Epithelial cell of proximal tubule (primary cell): Measurements from ENCODE around the gene FANCG. TPM values are rescaled to one million over a fixed set of nuclear protein-coding genes. Genes with fewer than 3 reads are reported as not detected.

Experiments used
- DNase-seq: peaks from one replicate; pipeline ENCODE4 v3.0.0-alpha.2; 2011; ENCODE audit warnings: low read depth
- H3K4me3 ChIP-seq: 2 replicates; pipeline ENCODE4 v1.5.1; 2011; ENCODE audit warnings: low read depth, mild to moderate bottlenecking, low read length
- CTCF ChIP-seq: conservative IDR thresholded peaks from 2 replicates; pipeline ENCODE4 v1.5.1; 2012; ENCODE audit warnings: low read depth, mild to moderate bottlenecking, low read length
- total RNA-seq: library from RNA; depleted of rRNA; stranded (reverse); fragments of >200 nt; gene quantifications from 2 replicates; pipeline ENCODE4 v1.2.3, GENCODE V29; 2015

Gene FANCG
- total RNA-seq, 1 donor from 2014 or later: 60.3 TPM

GRCh38 chr9:35073279-35073612 lies 6.5 kb downstream of the FANCG start:
- H3K4me3 ChIP-seq: peak overlapping the region; percentile 35
- no peak for DNase-seq
- no peak for TF ChIP-seq CTCF

- TF ChIP-seq CTCF: no peak
- peak within 1 kb of the TSS; percentile 93 for H3K4me3 ChIP-seq
- peak; percentile 90 for DNase-seq
These were observed 7.1 kb downstream of the FANCG start, which contains the start of gene VCP for GRCh38 chr9:35072461-35073278. Gene VCP, minus strand, starts transcription at chr9:35072625. Its CDS starts 272 bp downstream, at chr9:35072353.

DNA sequence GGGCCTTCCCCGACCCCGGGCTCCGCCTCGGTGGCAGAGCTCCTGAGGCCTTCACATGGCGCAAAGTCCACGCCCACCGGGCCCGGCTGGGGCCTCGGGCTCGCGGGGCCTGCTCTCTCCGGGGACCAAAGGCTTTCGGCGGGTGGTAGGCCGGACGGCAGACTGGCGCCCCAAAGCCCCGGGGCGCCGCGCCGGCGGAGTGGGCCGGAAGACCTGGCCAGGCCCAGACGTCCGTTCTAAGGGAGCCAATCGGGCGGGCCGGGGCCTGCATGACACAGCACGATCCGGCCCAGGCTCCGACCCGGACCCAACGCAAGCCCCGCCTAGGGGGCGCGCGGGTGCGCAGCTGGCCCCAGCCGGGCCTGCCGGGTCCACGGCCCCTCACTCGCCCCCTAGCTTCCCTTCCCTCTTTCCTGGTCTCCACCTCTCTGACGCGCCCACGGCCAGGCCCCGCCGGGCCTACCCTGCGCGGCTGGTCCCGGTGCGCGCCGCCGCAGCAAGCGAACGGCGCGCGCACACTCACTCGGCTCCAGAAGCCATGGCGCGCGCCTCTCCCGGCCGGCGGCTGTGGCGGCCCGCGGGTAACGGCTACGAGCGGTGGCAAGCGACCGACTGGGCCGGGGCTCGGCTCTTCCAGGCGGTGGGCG lies 7.8 kb downstream of the FANCG start:
- TF ChIP-seq CTCF: peak; percentile 39
- peak overlapping the region; percentile 93 for H3K4me3 ChIP-seq
- no peak for DNase-seq

DNA sequence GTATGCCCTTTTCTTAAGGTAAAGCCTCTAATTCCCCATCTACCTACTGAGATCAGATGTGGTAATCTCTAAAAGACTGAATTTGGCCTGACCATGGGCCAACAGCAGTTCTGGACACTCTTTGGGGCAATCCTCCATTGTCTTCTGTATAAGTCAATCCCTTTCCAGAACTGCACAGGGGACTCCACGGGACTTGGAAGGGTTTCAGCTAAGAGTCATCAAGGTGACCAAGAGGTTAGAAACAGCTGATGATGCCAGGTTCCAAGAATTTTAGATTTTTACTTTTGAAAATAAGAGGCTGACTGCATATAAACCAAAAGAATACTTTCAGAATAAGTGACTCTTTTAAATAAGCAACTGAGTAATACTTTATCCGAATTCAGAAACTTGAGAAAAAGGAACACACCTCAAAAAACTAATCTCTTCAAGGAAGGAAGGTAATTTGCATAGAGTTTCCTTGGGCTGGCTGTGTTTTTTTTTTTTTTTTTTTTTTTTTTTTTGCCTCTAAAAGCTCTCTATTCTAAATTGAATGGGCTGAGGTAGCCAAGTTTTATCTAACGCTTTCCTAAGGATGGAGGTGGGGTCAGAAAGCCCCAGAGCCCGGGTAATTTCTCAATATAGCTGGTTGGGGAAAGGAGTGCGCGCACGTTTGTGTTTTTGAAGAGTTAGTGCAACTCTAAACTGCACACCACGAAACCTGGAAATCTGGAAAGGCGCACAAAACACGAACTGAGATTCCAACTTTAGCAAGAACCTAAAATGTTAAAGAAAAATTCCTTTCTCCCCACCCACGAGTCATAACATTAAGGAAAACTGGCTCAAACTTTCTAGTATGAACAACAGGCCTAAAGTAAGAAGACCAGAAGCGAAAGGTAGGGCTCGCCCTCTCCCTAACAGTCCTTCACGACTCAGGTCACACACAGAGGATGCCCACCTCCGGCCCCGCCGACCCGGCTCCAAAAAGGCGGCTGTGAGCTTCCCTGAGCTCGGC lies 8.6 kb downstream of the FANCG start:
- peak overlapping the region; percentile 93 for H3K4me3 ChIP-seq
- no peak for TF ChIP-seq CTCF
- DNase-seq: no peak

DNA sequence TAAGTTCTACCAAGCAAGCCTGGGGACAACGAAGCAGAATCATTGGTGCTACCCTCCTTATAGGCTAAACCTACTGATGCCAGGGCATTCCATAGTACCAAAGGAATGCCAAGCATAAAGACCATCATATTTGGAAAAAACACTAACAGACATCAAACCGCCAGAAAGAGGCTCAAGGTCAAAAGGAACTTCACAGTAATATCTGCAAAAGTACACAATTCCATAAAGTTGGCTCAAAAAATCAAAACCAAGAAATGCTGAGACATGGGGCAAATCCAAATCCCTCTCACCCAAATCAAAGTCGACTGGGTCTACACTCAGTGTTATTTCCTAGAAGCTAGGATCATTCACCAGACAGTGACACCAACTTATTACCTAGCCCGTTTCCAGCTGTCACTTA lies 10.7 kb downstream of the FANCG start:
- H3K4me3 ChIP-seq: no peak overlapping the region
- TF ChIP-seq CTCF: no peak
- DNase-seq: no peak

DNA sequence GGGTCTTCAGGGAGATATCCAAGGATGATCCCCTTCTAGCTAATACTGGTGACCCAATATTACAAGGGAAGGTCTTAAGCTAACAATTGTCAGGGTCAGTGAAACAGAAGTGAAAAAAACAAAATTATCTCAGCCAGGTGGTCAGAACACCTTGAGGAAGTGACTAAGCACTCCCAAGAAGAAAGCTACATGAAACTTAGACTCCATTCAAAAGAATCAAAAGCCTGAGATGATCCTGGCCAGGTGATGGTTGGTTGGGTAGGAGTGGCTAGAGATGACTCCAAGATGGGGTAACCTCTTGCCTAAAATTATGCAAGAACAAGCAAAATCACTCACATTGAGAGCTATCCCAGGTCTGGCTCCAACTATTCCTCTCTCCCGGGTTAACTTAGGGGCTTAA lies 12.7 kb downstream of the FANCG start:
- no peak for DNase-seq
- no peak for TF ChIP-seq CTCF
- H3K4me3 ChIP-seq: no peak overlapping the region
